NCI-H128 (cell line): ENCODE data around the gene PITX1.

ENCODE experiments used
- DNase-seq: peaks from one replicate; lab custom pipeline; 2025; ENCODE audit not compliant: unreplicated experiment; lab: John Stamatoyannopoulos, UW

The PITX1 gene

DNA sequence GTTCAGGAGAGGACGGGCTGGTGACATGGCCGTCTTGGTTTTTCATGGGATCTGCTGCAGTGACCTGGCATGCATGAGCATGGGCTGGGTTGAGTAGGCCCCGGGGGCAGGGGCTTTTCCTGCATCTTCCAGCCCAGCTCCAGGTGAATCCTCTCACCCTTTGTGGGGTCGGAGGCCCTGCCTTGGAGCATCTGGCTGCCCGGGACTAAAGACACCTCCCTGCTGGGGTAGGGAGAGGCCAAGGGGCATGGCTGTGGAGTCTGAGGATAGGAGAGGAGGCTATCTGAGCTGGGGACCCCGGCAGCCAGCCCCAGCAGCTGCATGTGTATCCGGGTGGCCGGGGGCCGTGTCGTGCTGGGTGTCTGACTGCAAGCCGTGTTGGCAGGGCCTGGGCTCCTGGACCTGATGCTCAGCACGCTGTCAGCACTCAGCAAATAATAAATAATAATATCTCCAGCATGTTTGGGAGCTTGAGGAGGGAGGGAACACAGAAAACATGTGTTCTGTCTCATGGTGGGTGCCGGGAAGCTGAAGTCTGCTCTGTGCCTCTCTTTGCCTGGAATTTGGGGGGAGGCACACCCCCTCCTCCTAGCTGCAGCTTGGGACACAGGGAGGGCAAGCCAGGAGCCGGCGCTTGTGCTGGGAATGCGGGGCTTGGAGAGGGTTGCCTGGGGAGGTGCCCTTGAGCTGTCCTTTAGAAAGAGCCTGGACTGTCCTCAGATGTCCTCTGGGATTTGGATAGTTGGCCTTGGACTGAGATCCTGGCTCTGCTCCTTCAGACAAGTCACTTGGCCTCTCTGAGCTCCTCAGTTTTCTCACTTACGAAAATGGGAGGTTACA lies 28.4 kb upstream of the PITX1 start:
- no peak for DNase-seq

DNA sequence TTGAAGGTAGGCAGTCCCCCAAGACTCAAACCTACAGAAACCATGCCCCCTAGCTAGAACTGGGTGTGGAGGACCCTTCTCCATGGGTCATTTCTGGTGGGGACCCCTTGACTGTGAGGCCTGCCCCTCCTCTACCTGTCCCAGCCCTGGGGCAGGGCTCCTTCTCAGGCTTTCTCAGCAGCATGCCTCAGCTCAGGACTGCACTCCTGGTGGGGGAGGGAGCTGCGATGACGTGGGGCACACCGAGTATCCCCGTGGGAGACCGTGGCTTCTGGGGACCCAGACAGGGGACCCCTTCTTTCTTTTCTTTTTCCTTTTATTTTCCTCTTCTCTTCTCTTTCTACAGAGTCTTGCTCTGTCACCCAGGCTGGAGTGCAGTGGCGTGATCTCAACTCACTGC lies 27.0 kb upstream of the PITX1 start:
- no peak for DNase-seq

DNA sequence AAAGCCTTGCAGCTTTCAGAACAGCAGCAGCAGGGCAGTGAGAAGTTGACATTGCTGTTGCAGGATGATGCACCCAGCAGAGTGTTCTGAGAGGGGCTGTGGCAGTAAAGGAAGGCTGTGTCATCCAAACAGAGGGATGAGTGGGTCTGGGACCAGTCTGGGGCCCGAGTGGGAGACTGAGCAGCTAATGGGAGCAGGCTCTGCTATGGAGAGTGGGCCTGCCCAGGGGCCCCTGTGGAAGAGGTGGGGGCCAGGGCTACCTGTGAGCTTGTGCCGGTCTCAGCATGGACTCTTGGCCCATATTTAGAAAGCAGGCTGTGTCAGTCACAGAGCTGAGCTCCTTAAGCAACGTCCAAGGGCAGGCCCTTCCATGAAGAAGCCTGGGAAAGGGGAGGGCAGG lies 26.0 kb upstream of the PITX1 start:
- DNase-seq = no peak

DNA sequence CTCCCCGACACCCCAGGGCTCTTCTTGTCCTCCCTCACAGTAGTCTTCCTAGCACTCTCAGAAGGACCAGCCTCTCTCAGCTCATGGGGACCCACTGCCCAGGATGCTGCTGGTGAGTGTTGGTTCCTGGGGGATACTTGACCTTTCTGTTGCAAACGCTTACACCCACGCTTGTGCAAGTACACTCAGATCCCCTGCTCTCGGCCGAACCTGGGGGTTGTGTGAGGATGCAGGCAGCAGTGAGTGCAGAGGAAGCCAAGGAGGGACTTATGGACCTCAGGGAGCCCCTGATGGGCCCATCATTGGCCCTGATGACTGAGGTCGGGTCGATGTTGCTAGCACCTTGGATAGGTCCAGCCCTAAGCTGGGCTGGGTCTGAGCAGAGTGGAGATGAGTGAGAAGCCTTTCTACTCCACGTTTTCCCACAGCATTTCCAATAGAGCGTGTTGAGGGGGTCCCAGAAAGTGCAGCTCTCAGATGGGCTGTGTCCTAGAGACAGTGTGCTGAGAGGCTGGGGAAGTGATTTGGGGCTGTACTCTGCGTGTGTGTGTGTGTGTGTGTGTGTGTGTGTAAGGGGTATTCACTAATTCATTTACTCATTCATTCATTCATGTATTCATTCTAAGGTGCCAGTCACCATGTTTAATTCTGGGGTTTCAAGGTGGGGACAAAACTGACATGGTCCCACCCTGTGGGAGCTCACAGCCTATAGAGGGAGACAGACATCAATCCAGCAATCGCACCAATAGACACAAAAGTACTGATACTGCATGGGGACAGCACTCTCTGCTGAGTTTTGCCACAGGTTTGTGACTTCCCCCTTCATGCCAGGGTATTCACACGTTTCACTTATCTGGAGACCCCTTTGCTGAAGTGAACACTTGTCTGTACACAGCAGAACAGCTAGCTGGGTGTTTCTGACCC lies 25.2 kb upstream of the PITX1 start:
- DNase-seq = no peak

DNA sequence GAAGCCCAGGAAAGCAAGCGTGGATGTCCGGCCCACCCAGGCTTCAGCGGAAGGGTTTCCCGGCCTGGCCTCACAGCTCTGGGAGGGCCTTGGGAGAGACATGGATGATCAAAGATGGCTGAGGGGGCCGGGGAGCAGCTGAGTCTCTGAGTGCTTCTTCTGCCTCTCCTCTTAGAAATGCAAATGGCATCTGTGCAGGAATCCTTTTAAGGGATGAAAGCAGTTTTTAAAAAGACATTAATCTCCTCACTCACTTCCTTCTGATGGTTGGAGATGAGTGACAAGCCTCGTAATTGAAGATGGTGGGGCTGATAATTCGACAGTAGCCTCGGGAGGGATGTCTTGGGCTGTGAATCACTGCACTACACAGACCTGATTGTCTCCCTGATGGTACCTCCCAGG lies 24.3 kb upstream of the PITX1 start:
- DNase-seq = no peak

DNA sequence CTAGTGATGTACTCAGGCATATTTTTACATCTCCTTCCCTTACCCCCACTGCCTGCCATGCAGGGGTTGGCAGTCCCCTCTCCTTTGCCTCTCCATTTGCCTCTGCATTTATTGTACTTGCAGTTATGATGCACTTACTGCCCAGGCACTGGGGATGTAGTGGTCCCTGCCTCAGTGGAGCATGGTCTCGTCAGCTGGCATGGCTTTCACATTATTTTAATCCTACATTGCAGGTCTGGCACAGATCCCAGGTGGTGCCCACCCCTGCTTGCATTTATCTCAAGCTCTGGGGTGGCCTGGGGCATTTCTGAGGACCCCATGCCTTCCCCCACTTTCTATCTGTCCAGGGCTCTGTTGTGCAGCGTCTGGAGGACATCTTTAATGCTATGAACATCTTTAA lies 23.2 kb upstream of the PITX1 start:
- no peak for DNase-seq

DNA sequence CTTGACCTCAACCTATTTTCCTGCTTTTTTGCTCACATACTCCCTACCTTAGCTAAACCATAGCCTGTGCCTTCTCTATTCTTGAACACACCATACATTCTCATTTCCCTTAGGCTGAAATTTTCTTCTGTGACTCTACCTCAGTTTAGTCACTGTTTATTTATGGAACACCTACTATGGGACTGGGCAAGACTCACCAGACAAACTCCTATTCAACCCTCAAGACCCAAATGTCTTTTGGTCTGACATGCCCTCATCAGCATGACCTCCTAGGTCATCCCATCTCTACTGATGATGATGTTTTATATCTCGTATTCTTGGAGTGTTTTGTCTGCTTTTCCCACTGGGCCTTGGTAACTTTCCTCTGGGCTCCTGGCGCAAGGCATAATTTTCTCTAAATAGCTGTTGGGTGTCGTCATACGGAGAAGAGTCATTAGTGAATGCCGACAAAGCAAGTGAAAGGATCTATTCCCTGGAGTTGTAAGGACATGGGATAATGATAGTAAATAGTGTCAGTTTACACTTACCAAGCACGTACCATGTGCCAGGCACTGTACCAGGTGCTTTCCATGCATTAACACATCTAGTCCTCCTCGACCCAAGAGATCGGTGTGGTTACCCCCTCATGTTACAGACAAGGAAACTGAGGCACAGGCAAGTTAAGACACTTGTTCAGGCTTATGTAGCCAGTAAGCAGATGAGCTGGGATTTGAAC lies 22.4 kb upstream of the PITX1 start:
- DNase-seq = no peak

DNA sequence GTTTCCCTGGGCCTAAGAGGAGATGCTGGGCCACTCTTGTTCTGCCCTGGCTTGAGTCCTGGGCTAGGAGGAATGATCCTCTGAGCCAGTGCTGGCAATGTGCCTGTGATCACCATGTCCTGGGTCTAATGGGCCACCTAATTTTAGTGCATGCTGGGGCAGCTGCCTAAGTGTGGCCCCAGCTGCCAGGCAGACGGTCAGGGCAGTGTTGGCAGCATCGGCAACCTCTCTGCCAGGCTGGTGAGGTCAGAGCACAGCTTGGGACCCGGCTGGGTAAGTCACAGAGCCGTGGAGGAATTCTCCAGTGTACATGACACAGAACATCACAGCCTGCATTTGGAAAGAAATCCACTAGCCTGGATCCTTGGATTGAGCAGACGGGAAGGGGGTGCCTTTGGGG lies 21.4 kb upstream of the PITX1 start:
- no peak for DNase-seq

DNA sequence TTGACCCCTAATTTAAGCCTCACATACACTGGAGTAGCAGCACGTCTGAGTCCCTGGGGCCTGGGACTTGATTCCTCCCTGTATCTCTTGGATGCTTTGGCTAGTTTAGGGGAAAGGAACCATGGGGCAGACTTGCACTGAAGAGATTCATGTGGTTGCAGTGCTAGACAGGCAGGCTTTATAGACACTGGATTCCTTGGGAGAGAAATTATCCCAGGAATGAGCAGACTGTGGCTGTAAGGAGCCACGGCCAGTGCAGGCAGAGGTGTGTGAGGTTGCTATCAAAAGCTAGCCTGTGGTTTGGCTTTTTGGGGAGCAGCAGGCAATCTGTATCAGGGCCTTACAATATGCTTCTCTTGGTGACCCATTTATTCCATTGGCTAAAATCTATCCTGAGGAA lies 20.5 kb upstream of the PITX1 start:
- no peak for DNase-seq

DNA sequence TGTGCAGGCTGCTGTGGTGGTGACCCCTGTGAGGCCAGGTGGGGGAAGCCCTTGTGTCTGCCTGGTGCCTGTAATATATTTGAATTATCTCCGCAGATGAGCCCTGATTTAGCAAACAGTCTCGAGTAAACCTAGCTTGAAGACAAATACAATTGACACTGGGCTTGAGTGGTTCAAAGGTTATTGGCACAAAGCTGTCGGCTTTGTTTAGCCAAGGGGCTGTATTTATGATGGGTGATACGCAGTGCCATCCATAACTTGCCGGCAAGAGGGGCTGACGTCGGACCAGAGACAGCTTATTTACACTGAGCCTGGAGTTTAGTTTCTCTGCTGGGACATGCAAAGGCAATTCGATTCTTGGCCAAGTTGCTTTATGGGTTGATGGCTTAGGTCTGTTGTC lies 20.0 kb upstream of the PITX1 start:
- DNase-seq = no peak

DNA sequence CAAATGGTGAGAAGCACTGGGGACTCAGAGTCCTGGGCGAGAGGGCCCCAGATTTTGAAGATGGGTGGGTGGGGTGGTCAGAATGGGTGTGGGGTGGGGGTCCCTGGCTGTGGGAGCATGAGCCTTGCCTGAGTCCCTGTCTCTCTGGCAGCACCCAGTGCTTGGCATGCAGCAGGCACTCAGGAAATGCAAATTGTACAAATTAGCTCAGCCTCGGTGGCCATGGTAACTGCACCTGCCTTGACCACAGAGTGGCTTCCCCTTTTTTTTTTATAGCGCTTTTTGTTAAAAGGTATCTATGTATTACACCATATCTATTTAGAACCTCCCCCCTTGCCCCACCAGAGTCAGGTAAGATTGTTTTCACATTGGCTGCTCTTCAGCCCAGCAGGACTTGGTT lies 19.2 kb upstream of the PITX1 start:
- DNase-seq = no peak

DNA sequence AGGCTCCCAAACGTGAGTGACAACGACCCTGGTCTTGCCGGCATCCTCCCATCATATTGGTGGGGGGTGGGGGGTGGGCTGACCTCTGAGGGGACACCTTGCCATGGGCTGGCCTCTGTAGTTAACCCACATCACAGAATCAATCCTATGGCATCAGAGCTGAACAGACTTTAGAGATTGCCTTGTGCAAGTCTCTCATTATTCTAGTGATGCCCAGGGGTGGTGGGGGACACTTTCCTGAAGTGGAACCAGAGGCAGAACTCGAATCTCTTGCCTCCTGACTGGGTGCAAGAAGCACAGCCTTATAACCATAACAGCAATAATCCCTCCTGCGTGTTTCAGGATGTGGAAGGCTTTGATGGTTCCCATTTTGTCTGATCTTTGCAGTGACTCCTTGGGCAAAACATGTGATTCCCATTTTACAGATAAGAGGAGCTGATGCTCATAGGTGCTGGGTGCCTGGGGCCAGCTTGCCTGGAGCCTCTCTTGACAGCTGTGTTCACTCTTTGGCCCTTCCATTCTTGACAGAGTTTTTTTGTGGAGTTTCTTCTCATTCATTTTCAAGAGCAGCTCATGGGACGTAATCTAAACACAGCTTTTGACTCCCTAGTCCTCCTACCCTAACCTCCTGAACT lies 18.6 kb upstream of the PITX1 start:
- DNase-seq = no peak

DNA sequence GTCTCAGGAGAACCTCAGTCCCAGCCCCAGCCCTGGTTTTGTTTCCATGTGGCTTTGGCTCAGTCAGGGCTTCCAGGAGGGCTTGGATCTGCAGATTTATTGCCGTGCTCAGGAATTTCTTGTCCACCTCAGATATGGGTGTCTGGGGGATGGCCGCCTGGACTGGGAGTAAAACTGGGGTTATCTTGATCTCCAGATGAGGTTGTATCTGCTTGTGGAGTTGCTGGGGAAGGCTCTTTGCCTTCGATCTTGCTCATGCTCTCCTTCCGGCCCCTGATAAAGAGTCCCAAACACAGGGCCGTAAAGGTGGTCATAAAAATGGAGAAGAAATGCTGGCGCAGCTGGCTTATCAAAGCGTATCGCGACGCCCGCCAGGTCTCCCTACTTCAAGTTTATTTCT lies 17.8 kb upstream of the PITX1 start:
- no peak for DNase-seq

DNA sequence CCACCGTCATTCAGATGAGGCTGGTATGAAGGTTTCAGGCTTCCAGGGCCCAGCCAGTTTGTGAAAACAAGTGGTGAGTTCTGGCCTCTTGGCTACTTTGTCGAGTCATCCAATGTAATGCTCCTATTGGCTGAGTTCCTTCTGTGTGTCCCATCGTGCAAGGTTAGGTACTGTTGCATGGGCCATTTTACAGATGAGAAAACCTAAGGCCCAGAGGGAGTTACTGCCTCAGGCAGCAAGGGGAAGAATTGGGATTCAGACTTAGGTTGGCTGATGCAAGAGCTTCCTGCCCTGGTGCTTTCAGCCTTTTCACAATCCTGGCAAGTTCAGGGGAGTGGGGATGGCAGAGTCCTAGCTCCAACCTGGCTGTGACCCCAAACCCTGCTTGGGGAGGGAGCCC lies 17.4 kb upstream of the PITX1 start:
- no peak for DNase-seq

DNA sequence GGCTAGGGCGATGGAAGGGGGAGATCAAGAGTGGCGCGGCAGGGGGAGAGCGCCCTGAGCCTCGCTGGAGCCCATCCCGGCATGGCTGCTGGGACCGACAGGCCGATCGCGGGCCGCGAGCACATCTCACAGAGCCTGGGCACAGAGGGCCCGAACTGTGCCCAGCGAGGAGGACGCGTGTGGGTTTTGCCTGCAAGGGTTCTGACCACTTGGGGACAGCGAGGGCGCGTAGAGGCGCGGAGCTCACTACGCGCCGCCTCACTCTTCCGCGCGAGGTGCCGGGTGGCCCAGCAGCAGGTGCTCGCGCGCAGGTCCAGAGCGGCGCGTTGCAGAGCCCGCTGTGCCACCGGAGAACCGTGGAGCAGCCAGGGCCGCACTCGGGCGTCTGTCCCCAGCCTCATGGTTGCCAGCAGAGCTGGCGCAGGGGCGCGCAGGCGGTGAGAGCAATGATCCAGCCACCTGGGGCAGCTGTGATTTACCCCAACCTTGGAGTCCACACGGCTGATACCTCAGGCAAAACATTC lies 16.3 kb upstream of the PITX1 start:
- DNase-seq = no peak

DNA sequence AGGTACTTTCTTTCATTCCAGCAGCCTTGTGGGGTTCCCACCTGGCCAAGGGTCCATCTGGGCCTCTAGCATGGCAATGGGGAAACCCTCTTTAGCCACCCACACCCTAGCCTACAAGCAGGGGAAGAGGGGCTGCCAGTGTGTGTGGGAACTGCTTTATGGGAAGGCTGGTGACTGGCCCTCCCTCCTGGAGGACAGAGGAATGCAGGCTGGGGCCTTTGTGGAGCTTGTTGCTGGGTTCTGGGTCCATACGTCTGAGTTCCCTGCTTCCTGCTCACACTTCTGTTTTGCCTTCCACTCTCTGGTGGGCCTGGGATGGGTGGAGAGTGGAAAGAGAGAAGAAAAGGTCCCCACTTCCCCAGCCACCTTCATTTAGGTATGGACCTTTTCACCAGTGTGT lies 14.9 kb upstream of the PITX1 start:
- no peak for DNase-seq

DNA sequence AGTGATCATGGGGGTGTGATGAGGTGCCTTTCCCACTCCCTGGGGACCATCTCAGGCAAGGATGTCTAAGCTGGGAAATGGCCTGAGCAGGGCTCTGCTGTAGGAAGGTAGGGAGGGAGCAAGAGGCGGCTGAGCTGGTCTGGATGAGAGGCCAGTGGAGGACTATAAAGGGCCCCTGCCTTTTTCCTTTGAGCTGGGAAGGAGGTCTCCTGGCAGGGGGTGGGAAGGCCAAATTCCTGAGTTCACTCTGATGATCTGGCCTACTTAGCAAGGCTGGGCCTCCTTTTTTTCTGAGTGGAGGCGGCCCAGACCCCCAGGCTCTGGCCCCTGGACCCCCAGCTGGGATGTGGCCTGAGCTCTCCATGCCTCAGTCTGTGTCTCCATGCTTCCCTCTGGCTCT lies 14.3 kb upstream of the PITX1 start:
- no peak for DNase-seq

DNA sequence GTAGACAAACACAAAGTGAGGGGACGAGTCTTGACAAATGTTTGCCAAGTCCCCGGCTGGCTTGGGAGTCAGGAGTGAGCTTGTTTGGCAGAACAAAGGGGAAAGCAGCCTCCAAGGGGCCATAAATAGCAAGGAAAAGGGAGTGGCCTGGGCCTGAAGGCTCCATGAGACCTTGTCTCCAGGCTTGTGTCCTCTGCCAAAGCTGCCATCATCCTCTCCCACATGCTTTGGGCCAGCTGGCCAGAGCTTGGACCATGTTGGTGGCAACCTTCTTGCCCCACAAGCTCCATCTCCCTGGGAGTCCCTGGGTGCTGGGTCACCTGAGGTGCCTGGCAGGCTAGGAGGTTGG lies 13.3 kb upstream of the PITX1 start:
- no peak for DNase-seq

DNA sequence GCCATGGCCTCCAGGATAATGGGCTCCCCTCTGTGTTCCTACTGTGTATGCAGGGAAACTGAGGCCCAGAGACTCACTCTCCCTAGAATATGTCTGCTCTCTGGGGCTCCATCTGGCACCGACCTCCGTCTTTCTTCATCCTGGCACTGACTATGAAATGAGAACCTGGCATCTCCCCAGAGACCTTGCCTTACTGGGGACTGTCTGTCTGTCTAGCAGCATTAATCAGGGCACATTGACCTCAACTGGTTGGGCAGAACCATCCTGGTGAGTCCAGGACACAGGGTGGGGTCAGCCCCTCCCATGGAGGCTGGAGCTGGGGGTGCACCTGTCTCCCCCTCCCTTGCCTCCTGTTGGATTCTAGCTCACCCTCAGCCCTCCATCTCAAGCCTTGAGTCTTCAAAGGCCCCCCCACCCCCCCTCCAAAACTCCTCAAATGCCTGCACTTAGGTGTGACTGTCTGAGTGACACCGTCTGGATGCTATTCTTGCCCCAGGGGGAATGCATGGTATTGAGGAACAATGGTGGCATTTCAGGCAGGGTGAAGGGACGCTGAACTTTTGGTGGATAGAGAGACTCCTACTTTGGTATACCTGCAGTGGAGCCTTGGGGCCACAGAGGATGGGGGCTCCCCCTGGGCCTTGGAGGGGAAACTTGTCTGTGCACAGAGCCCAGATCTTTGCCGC lies 12.8 kb upstream of the PITX1 start:
- no peak for DNase-seq

DNA sequence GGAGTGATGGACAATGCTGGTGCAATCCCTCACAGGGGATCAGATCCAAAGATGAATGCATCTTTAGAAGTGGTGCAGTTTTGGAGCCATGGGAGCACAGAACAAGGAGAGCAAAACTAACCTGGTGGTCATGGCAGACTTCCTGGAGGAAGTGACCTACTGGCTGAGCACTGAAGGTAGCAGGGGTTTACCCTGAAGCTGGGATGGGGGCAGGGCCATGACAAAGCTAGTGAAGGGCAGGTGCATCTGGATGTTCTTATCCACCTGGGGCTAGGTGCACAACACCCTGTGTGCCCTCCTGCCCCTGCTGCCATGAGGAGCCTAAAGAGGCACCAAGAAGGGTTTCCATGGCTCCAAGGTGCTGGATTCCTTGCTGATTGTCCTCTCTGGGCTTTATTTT lies 11.5 kb upstream of the PITX1 start:
- DNase-seq = no peak

DNA sequence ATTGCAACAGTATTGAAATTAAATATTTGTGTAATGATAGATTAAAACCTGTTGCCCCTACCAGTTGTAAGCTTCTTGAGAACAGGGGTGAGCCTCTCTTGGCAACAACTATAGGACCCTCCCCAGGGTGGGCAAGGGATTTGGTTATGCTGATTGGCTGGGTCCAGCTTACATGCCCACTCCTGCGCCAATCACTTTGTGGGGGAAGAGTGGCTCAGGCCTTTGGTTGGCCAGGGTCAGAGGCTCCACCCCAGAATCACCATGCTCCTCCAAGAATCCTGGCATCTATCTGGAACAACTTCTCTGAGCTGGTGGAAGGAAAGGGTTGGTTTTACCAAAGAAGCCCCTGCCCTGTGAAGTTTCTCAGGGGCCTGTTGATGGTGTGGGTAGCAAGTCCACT lies 8.6 kb upstream of the PITX1 start:
- no peak for DNase-seq
